Measurements from ENCODE around the gene NXPH1. TPM values are rescaled to one million over a fixed set of nuclear protein-coding genes. Genes with fewer than 3 reads are reported as not detected.

The NXPH1 gene
- total and polyA plus RNA-seq, 2 experiments from 2014 or later = 0.45 to 3.0 TPM

DNA sequence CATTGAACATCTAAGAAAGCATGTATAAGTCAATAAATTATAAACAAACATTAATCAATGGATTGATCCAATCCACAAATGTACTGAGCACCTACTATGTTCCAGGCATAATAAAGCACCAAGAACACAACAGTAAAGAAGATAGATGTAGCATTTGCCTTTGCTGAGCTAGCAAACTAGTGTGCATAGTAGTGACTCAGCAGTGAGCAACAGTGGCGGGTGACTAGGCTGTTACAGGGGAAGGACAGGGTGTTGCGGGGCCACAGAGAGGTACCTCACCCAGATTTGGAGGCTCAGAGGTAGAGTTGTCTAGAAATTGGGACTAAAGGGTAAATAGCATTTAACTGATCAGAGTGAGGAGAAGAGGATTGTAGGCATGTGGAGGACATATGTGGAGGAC lies 83.6 kb downstream of the NXPH1 start (continued):
- TF ChIP-seq, protein P1, sequence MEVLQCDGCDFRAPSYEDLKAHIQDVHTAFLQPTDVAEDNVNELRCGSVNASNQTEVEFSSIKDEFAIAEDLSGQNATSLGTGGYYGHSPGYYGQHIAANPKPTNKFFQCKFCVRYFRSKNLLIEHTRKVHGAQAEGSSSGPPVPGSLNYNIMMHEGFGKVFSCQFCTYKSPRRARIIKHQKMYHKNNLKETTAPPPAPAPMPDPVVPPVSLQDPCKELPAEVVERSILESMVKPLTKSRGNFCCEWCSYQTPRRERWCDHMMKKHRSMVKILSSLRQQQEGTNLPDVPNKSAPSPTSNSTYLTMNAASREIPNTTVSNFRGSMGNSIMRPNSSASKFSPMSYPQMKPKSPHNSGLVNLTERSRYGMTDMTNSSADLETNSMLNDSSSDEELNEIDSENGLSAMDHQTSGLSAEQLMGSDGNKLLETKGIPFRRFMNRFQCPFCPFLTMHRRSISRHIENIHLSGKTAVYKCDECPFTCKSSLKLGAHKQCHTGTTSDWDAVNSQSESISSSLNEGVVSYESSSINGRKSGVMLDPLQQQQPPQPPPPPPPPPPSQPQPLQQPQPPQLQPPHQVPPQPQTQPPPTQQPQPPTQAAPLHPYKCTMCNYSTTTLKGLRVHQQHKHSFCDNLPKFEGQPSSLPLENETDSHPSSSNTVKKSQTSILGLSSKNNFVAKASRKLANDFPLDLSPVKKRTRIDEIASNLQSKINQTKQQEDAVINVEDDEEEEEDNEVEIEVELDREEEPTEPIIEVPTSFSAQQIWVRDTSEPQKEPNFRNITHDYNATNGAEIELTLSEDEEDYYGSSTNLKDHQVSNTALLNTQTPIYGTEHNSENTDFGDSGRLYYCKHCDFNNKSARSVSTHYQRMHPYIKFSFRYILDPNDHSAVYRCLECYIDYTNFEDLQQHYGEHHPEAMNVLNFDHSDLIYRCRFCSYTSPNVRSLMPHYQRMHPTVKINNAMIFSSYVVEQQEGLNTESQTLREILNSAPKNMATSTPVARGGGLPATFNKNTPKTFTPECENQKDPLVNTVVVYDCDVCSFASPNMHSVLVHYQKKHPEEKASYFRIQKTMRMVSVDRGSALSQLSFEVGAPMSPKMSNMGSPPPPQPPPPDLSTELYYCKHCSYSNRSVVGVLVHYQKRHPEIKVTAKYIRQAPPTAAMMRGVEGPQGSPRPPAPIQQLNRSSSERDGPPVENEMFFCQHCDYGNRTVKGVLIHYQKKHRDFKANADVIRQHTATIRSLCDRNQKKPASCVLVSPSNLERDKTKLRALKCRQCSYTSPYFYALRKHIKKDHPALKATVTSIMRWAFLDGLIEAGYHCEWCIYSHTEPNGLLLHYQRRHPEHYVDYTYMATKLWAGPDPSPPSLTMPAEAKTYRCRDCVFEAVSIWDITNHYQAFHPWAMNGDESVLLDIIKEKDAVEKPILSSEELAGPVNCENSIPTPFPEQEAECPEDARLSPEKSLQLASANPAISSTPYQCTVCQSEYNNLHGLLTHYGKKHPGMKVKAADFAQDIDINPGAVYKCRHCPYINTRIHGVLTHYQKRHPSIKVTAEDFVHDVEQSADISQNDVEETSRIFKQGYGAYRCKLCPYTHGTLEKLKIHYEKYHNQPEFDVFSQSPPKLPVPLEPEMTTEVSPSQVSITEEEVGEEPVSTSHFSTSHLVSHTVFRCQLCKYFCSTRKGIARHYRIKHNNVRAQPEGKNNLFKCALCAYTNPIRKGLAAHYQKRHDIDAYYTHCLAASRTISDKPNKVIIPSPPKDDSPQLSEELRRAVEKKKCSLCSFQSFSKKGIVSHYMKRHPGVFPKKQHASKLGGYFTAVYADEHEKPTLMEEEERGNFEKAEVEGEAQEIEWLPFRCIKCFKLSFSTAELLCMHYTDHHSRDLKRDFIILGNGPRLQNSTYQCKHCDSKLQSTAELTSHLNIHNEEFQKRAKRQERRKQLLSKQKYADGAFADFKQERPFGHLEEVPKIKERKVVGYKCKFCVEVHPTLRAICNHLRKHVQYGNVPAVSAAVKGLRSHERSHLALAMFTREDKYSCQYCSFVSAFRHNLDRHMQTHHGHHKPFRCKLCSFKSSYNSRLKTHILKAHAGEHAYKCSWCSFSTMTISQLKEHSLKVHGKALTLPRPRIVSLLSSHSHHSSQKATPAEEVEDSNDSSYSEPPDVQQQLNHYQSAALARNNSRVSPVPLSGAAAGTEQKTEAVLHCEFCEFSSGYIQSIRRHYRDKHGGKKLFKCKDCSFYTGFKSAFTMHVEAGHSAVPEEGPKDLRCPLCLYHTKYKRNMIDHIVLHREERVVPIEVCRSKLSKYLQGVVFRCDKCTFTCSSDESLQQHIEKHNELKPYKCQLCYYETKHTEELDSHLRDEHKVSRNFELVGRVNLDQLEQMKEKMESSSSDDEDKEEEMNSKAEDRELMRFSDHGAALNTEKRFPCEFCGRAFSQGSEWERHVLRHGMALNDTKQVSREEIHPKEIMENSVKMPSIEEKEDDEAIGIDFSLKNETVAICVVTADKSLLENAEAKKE (CRISPR knock-in tag; IDR thresholded peaks at IDR 0.05) = no peak
- no peak for TF ChIP-seq CREB1 (CRISPR knock-in tag; IDR thresholded peaks at IDR 0.05; ENCODE audit: low read depth)

DNA sequence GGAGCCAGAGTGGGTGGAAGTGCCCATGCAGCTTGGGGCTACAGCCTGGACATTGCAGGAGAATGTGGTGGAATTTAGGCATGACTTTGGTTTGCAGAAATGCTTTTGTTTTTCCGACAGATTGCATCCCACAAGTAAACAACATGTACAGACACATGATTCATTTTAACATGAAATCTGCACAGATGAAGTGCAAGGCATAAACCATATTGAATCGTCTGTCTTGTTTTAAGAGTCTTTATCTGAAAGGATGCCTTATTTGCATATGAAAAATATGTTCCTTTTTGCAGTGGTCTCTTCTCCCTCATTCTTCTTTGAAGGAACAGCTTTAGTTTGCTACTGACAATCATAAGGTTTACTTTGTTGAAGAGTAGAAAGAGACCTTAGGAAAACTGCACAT lies 94.9 kb downstream of the NXPH1 start:
- H3K27me3 Mint-ChIP-seq (ENCODE audit: insufficient read depth, low read depth, poor library complexity) = no peaks in the 10 kb centered on the region
- Histone ChIP-seq H3K9me2 (ENCODE audit: insufficient read depth) (peaks cover 6% of the 10 kb centered on the region; the same call in 1 of the 2 replicates), H3K4me2 (no peak overlapping the region), H3F3A (replicated peaks; ENCODE audit: low read depth) (no peaks in the 10 kb centered on the region), H3K27ac (ENCODE audit: low read depth) (no peak overlapping the region), H3K4me1 (ENCODE audit: insufficient read depth) (no peaks in the 10 kb centered on the region), H4K20me1 (replicated peaks; ENCODE audit: insufficient read depth) (no peaks in the 10 kb centered on the region), H3K36me3 (ENCODE audit: insufficient read depth) (no peaks in the 10 kb centered on the region; the same call in 1 of the 2 replicates), H3K27me3 (ENCODE audit: insufficient read depth) (no peaks in the 10 kb centered on the region), H2AFZ (no peak overlapping the region), H3K79me2 (replicated peaks; ENCODE audit: insufficient read depth) (no peaks in the 10 kb centered on the region), H3K4me3 (no peak overlapping the region)
- no peak for ATAC-seq
- DNase-seq (ENCODE audit: low spot score) = no peak
- no peak overlapping the region for H3K4me3 Mint-ChIP-seq
- peaks cover 32% of the 10 kb centered on the region for H3K9me3 Mint-ChIP-seq
- H3K4me1 Mint-ChIP-seq = no peaks in the 10 kb centered on the region
- H3K36me3 Mint-ChIP-seq (ENCODE audit: low read depth) = peaks cover 20% of the 10 kb centered on the region
- H3K27ac Mint-ChIP-seq = no peak overlapping the region
- TF ChIP-seq EZH2phosphoT487 (IDR thresholded peaks at IDR 0.05; ENCODE audit: unreplicated experiment) = no peak
- no peak for TF ChIP-seq JUNB (IDR thresholded peaks at IDR 0.05; ENCODE audit: unreplicated experiment)
- no peak for TF ChIP-seq EZH2 (IDR thresholded peaks at IDR 0.05; ENCODE audit: low read depth, unreplicated experiment)
- no peak for TF ChIP-seq NANOG (IDR thresholded peaks at IDR 0.05; ENCODE audit: borderline replicate concordance)
- TF ChIP-seq CREB1 (CRISPR knock-in tag; IDR thresholded peaks at IDR 0.05; ENCODE audit: low read depth) = no peak
- no peak for TF ChIP-seq POLR2AphosphoS5 (IDR thresholded peaks at IDR 0.05; ENCODE audit: low read depth)
- TF ChIP-seq ZNF114 (CRISPR knock-in tag; IDR thresholded peaks at IDR 0.05) = no peak
- no peak for TF ChIP-seq ZNF331 (CRISPR knock-in tag; IDR thresholded peaks at IDR 0.05; ENCODE audit: low read depth)
- TF ChIP-seq, protein P1 (CRISPR knock-in tag; IDR thresholded peaks at IDR 0.05) = no peak
